Pancreas (tissue), 10 donors: ENCODE results near the gene IQSEC2. TPM values are rescaled to one million over a fixed set of nuclear protein-coding genes. Genes with fewer than 3 reads are reported as not detected.

Source experiments
- ATAC-seq, 4 donors: fragments of 200-7000 bp; cut with Tn5 transposase; one replicate each; pipeline versions ENCODE4 v1.8.0 to v1.9.1; 2020; ENCODE audit warnings: mild to moderate bottlenecking in 4 of 4, moderate library complexity in 4 of 4
- DNase-seq, 6 donors: peaks; one replicate each; pipeline ENCODE4 v3.0.0-alpha.2; 2020
- FAIRE-seq: peaks from 2 replicates; lab custom pipeline; 2012; peaks lifted over from hg19 to GRCh38; lab: Jason Lieb, UNC
- H3K27ac ChIP-seq, 4 donors: fragments of 200-600 bp; sonication (generic); 1 replicate in 3 of 4; 2 replicates in 1 of 4; pipeline versions ENCODE4 v1.5.0 to v1.8.0; 2020
- H3K27me3 ChIP-seq, 4 donors: fragments of 200-600 bp; one replicate each; pipeline ENCODE4 v1.8.0; 2021
- H3K36me3 ChIP-seq, 3 donors: fragments of 200-600 bp; sonication (generic) in 1 of 3; one replicate each; pipeline versions ENCODE4 v1.5.0 to v1.8.0; 2020 to 2021
- H3K4me1 ChIP-seq, 3 donors: fragments of 200-600 bp; one replicate each; pipeline ENCODE4 v1.8.0; 2021
- H3K4me3 ChIP-seq, 4 donors: fragments of 200-600 bp; sonication (generic) in 2 of 4; one replicate each; pipeline versions ENCODE4 v1.5.0 to v1.8.0; 2020 to 2021
- H3K9me3 ChIP-seq, 4 donors: fragments of 200-600 bp; one replicate each; pipeline ENCODE4 v1.8.0; 2021
- CTCF ChIP-seq, 4 donors: fragments of 200-600 bp; sonication (generic) in 3 of 4; IDR thresholded peaks; one replicate each; pipeline versions ENCODE4 v1.5.0 to v1.8.0; 2021; ENCODE audit warnings: antibody characterized with exemption in 4 of 4
- WGBS, 2 donors: extraction: QIAGEN DNeasy Blood & Tissue Kit; methylation state at CpG; one replicate each; pipeline ENCODE4 v1.1.7; 2013; 5-methylcytosine and 5-hydroxymethylcytosine counted together
- intact Hi-C, 3 donors: fragments of 100-400 bp; cut with DNase I; formaldehyde crosslinking; loops; one replicate each; pipeline versions ENCODE4 v1.11.1 to v1.14.2; 2022
- polyA plus RNA-seq, 2 donors: library from polyadenylated mRNA; stranded (reverse); fragments of 200-250 nt; gene quantifications; one replicate each; pipeline ENCODE4 v1.2.3, GENCODE V29; 2013
- total RNA-seq, 6 donors: library from RNA; stranded (reverse); fragmentation: NEBNext Ultra II Directional in 4 of 6; extraction: Animal tissue kit (Norgen Biotek cat#: 25700) in 4 of 6; gene quantifications; one replicate each; pipeline versions ENCODE4 v1.2.1 to v1.2.4, GENCODE V29; 2021 to 2023
- donor health status: healthy with polysubstance abuse.
- donor health status: DM: no; HTN: no; CAD: no; lungs with moderate emphysema.
- donor health status: DM: no; HTN: no; CAD: no.
- donor health status: control.
- donor health status: control.
- donor health status: Bipolar disorder and iron deficiency.
- donor health status: DM: yes; HTN: yes; CAD: no.
- donor health status: DM: no; HTN: no; CAD: no.
- donor health status: DM: no; HTN: no; CAD: no.
- donor health status: DM: yes; HTN: yes; CAD: no.

IQSEC2 gene
- total and polyA plus RNA-seq, 8 donors: 7.5 to 13.2 (median 9.7) TPM

GRCh38 chrX:53318766-53319353, 37.5 kb upstream of the IQSEC2 start:
- WGBS, 2 donors: 44 to 53% methylated on average over 10 of the region's 10 CpGs
- FAIRE-seq: no peak
- peaks cover 0 to 6% (median 0%) of the 10 kb centered on the region in 4 donors for H3K27me3 ChIP-seq
- DNase-seq: no peak
- ATAC-seq: no peak
- peak overlapping the region in 2 of 4 donors; percentile 47 to 65 for H3K4me3 ChIP-seq
- no peak for TF ChIP-seq CTCF (IDR thresholded peaks at IDR 0.05)
- no peaks in the 10 kb centered on the region for H3K9me3 ChIP-seq
- H3K27ac ChIP-seq: no peak overlapping the region
- H3K36me3 ChIP-seq: no peaks in the 10 kb centered on the region
- intact Hi-C loops: loop anchor here in 1 of 3 donors (10.0 kb wide), 1 partner anchor 116 kb away; the partner anchor contains the start of gene HSD17B10
- H3K4me1 ChIP-seq: no peaks in the 10 kb centered on the region

- peaks cover 0 to 6% (median 0%) of the 10 kb centered on the region in 4 donors for H3K27me3 ChIP-seq
These were observed 36.1 kb upstream of the IQSEC2 start for GRCh38 chrX:53317365-53318069.

GRCh38 chrX:53316860-53317237, 35.5 kb upstream of the IQSEC2 start:
- ATAC-seq: peak in 2 of 4 donors; percentile 20 to 25

More at GRCh38 chrX:53317365-53318069, 36.1 kb upstream of the IQSEC2 start:
- H3K36me3 ChIP-seq: no peaks in the 10 kb centered on the region
- ATAC-seq (peak; percentile 62 to 81 (median 78)), FAIRE-seq (no peak), DNase-seq (peak; percentile 35 to 86 (median 71))
- intact Hi-C loops: loop anchor here in 1 of 3 donors (10.0 kb wide), 1 partner anchor 117 kb away; the partner anchor contains the start of gene HSD17B10
- no peaks in the 10 kb centered on the region for H3K4me1 ChIP-seq
- no peak overlapping the region for H3K4me3 ChIP-seq
- no peaks in the 10 kb centered on the region for H3K9me3 ChIP-seq
- TF ChIP-seq CTCF (IDR thresholded peaks at IDR 0.05): peak; percentile 78 to 92 (median 81)
- 3% methylated on average over 10 of the region's 10 CpGs for WGBS, 2 donors
- no peak overlapping the region for H3K27ac ChIP-seq

GRCh38 chrX:53316111-53316859, 34.9 kb upstream of the IQSEC2 start:
- no peak for TF ChIP-seq CTCF (IDR thresholded peaks at IDR 0.05)
- peaks cover 0 to 6% (median 0%) of the 10 kb centered on the region in 4 donors for H3K27me3 ChIP-seq
- WGBS, 2 donors: 45 to 54% methylated on average over 15 of the region's 15 CpGs
- ATAC-seq (no peak), FAIRE-seq (no peak), DNase-seq (no peak)
- no peaks in the 10 kb centered on the region for H3K4me1 ChIP-seq
- no peaks in the 10 kb centered on the region for H3K36me3 ChIP-seq
- H3K9me3 ChIP-seq: no peaks in the 10 kb centered on the region
- intact Hi-C loops: loop anchor here in 1 of 3 donors (10.0 kb wide), 1 partner anchor 119 kb away; the partner anchor contains the start of gene HSD17B10
- no peak overlapping the region for H3K27ac ChIP-seq
- H3K4me3 ChIP-seq: no peak overlapping the region

More at GRCh38 chrX:53316860-53317237, 35.5 kb upstream of the IQSEC2 start:
- WGBS, 2 donors: 23 to 26% methylated on average over 6 of the region's 6 CpGs
- intact Hi-C loops: loop anchor here in 1 of 3 donors (10.0 kb wide), 1 partner anchor 118 kb away; the partner anchor contains the start of gene HSD17B10
- H3K27ac ChIP-seq: no peak overlapping the region
- DNase-seq (peak in 1 of 6 donors; percentile 23), FAIRE-seq (no peak)
- H3K27me3 ChIP-seq: peaks cover 0 to 6% (median 0%) of the 10 kb centered on the region in 4 donors
- H3K4me3 ChIP-seq: no peak overlapping the region
- H3K9me3 ChIP-seq: no peaks in the 10 kb centered on the region
- H3K36me3 ChIP-seq: no peaks in the 10 kb centered on the region
- no peak for TF ChIP-seq CTCF (IDR thresholded peaks at IDR 0.05)
- no peaks in the 10 kb centered on the region for H3K4me1 ChIP-seq
